Naive thymus-derived CD4-positive, alpha-beta T cell (primary cell): ENCODE measurements around the gene SLIT2. TPM values are rescaled to one million over a fixed set of nuclear protein-coding genes. Genes with fewer than 3 reads are reported as not detected.

Source experiments
- ATAC-seq: fragments of 150-1000 bp; cut with Tn5 transposase; 2 replicates; pipeline ENCODE4 v1.10.0; 2021; ENCODE audit warnings: mild to moderate bottlenecking, moderate library complexity
- CTCF ChIA-PET: fragments of 350-600 bp; sonication (Branson Sonifier 250); formaldehyde crosslinking; loops from one replicate; lab custom pipeline; 2021; ENCODE audit warnings: antibody characterized with exemption; lab: Charles Lee
- POLR2A ChIA-PET: fragments of 350-600 bp; sonication (Branson Sonifier 250); formaldehyde crosslinking; loops from one replicate; lab custom pipeline; 2021; ENCODE audit warnings: antibody characterized with exemption, inconsistent platforms; lab: Charles Lee
- DNase-seq, 9 donors: peaks; one replicate each; pipeline versions ENCODE4 v3.0.0 to v3.0.0-alpha.2; 2020 to 2022; ENCODE audit warnings: mixed read lengths in 1 of 9
- H3K27ac ChIP-seq: one replicate; pipeline ENCODE4 v1.7.0; 2013; ENCODE audit warnings: mild to moderate bottlenecking, low read depth, low read length, moderate library complexity
- H3K27me3 ChIP-seq, 2 donors: one replicate each; pipeline ENCODE4 v1.7.0; 2013; ENCODE audit warnings: low read length in 2 of 2, mild to moderate bottlenecking in 2 of 2, moderate library complexity in 2 of 2; ENCODE audit not compliant: control insufficient read depth in 2 of 2, insufficient read depth in 2 of 2
- H3K36me3 ChIP-seq, 3 experiments: 1 replicate in 2 of 3; 2 replicates in 1 of 3; pipeline ENCODE4 v1.7.0; 2013; ENCODE audit warnings: low read length in 3 of 3, mild to moderate bottlenecking in 3 of 3, moderate library complexity in 1 of 3; ENCODE audit not compliant: insufficient read depth in 3 of 3, control insufficient read depth in 2 of 3
- H3K4me1 ChIP-seq, 2 donors: one replicate each; pipeline ENCODE4 v1.7.0; 2013; ENCODE audit warnings: low read length in 2 of 2, mild to moderate bottlenecking in 2 of 2, moderate library complexity in 1 of 2; ENCODE audit not compliant: control insufficient read depth in 2 of 2, insufficient read depth in 2 of 2
- H3K4me3 ChIP-seq: 2 replicates; pipeline ENCODE4 v1.7.0; 2013; ENCODE audit warnings: mild to moderate bottlenecking, low read length
- H3K9me3 ChIP-seq, 3 experiments: 1 replicate in 2 of 3; 2 replicates in 1 of 3; pipeline ENCODE4 v1.7.0; 2013; ENCODE audit warnings: low read length in 3 of 3; ENCODE audit not compliant: control insufficient read depth in 2 of 3
- H3K27ac Mint-ChIP-seq, 9 donors: one replicate each; pipeline ENCODE4 v1.8.0; 2020 to 2022; ENCODE audit warnings: mixed read lengths in 9 of 9, mild to moderate bottlenecking in 8 of 9, moderate library complexity in 5 of 9, inconsistent platforms in 2 of 9
- H3K27me3 Mint-ChIP-seq, 5 donors: one replicate each; pipeline ENCODE4 v1.8.0; 2021 to 2022; ENCODE audit warnings: mixed read lengths in 5 of 5, mild to moderate bottlenecking in 1 of 5
- H3K36me3 Mint-ChIP-seq, 5 donors: one replicate each; pipeline ENCODE4 v1.8.0; 2020 to 2022; ENCODE audit warnings: mixed read lengths in 5 of 5, mild to moderate bottlenecking in 3 of 5, inconsistent platforms in 1 of 5
- H3K4me1 Mint-ChIP-seq, 7 donors: one replicate each; pipeline ENCODE4 v1.8.0; 2020 to 2022; ENCODE audit warnings: mixed read lengths in 7 of 7, mild to moderate bottlenecking in 3 of 7, inconsistent platforms in 1 of 7
- H3K4me3 Mint-ChIP-seq, 10 donors: one replicate each; pipeline ENCODE4 v1.8.0; 2020 to 2022; ENCODE audit warnings: mild to moderate bottlenecking in 10 of 10, mixed read lengths in 10 of 10, moderate library complexity in 6 of 10, inconsistent platforms in 2 of 10
- H3K9me3 Mint-ChIP-seq, 11 donors: one replicate each; pipeline ENCODE4 v1.8.0; 2020 to 2022; ENCODE audit warnings: mixed read lengths in 11 of 11, mild to moderate bottlenecking in 4 of 11, inconsistent platforms in 1 of 11, moderate library complexity in 1 of 11
- intact Hi-C, 2 donors: fragments of 100-400 bp; cut with micrococcal nuclease; formaldehyde crosslinking; loops; one replicate each; pipeline ENCODE4 v1.15.1; 2023
- polyA plus RNA-seq, 2 donors: library from polyadenylated mRNA; unstranded; fragments of 300-500 nt; fragmentation: Illumina TruSeq; gene quantifications; one replicate each; pipeline ENCODE4 v1.2.3, GENCODE V29; 2021
- total RNA-seq, 6 experiments: library from RNA in 5 of 6; stranded (reverse) in 5 of 6; gene quantifications; 1 replicate in 5 of 6; 2 replicates in 1 of 6; pipeline ENCODE4 v1.2.3 and lab custom pipeline; 2021 to 2026

Gene SLIT2, protein sequence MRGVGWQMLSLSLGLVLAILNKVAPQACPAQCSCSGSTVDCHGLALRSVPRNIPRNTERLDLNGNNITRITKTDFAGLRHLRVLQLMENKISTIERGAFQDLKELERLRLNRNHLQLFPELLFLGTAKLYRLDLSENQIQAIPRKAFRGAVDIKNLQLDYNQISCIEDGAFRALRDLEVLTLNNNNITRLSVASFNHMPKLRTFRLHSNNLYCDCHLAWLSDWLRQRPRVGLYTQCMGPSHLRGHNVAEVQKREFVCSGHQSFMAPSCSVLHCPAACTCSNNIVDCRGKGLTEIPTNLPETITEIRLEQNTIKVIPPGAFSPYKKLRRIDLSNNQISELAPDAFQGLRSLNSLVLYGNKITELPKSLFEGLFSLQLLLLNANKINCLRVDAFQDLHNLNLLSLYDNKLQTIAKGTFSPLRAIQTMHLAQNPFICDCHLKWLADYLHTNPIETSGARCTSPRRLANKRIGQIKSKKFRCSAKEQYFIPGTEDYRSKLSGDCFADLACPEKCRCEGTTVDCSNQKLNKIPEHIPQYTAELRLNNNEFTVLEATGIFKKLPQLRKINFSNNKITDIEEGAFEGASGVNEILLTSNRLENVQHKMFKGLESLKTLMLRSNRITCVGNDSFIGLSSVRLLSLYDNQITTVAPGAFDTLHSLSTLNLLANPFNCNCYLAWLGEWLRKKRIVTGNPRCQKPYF (N-terminal part only)
- not detected for total RNA-seq
- polyA plus RNA-seq = not detected
- not detected for total RNA-seq (lab: John Stamatoyannopoulos, UW)

DNA sequence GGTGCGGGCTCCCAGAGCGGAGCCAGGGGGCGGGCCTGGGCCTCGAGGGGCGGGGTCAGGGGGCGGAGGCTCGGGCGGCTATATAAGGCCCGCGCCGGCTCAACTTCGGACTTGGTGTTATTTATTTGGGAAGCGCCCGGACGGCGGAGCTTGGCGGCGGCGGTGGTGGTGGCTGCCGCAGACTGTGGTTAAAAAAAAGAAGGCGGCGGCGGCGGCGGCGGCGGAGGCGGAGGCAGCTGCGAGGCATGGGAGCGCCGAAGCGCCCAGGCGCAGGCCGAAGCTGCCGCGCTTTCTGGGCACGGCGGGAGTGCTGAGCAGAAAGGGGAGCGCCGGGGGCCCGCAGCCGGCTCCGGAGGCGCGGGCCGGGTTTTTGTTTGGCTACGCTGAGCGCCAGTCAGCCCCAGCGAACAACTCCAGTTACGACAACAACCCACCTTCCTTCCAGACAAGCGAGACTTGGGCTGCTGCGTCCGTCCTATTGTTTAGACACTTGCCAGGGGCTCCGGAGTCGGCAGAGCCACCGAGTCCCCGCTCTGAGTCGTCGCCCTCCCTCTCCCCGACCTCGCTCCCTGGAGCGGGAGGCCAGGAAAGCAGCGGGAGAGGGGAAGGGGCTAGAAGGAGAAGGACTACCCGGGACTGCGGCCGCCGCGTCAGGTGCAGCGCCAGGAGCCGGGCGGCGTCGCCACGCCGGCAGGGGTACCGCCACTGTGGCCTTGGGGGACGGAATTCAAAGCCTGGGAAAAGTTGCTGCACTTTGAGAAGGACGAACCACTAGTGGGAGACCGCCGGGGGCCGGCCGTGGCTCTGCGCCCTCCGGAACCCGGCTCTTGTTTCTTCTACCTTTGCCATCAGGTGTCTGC, at the start of gene SLIT2:
Gene SLIT2 (plus strand): TSS at position 110 of the 860 bp plus-strand sequence. CDS start 1,911 bp downstream, outside the sequence.
- intact Hi-C loops = no loop called here
- peaks cover 0 to 10% (median 2%) of the 10 kb centered on the region in 11 donors for H3K9me3 Mint-ChIP-seq
- DNase-seq (peak in 1 of 9 donors; percentile 50), ATAC-seq (no peak)
- Histone ChIP-seq H3K27ac (no peak within 1 kb of the TSS), H3K4me3 (no peak within 1 kb of the TSS), H3K4me1 (no peaks in the 10 kb centered on the region), H3K27me3 (peaks cover 0 to 3% of the 10 kb centered on the region in 2 donors), H3K36me3 (no peaks in the 10 kb centered on the region), H3K9me3 (no peaks in the 10 kb centered on the region)
- H3K27ac Mint-ChIP-seq = no peak within 1 kb of the TSS
- H3K36me3 Mint-ChIP-seq = peaks cover 0 to 10% (median 3%) of the 10 kb centered on the region in 5 donors
- H3K4me1 Mint-ChIP-seq = peaks cover 0 to 16% (median 14%) of the 10 kb centered on the region in 7 donors
- CTCF ChIA-PET = no interaction called here
- H3K27me3 Mint-ChIP-seq = peaks cover 45 to 54% (median 48%) of the 10 kb centered on the region in 5 donors
- POLR2A ChIA-PET = no interaction called here
- peak within 1 kb of the TSS; percentile 9 to 65 (median 56) for H3K4me3 Mint-ChIP-seq

DNA sequence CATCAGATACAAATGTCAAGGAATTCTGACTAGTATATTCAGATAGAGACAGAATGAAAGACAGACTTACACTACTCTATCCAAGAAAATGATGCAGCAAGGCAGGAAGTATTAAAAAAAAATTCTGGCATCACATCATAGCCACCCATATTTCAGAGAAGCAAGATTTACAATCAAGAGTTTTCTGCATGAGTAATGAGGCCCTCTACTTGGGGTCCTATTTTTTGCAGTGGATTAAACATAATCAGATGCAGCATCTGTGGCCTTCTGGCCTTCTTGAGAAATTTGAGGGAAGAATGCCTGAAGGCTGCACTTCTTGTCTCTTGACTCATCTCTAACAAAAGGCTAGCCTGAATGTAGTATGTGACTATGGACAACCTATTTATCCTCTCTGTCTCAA, 48.2 kb upstream of the SLIT2 start:
- no peaks in the 10 kb centered on the region for H3K9me3 ChIP-seq
- Mint-ChIP-seq H3K27ac (no peak overlapping the region), H3K9me3 (peaks cover 0 to 6% (median 2%) of the 10 kb centered on the region in 11 donors), H3K36me3 (no peaks in the 10 kb centered on the region), H3K27me3 (no peaks in the 10 kb centered on the region), H3K4me1 (no peaks in the 10 kb centered on the region), H3K4me3 (no peak overlapping the region)
- no peaks in the 10 kb centered on the region for H3K27me3 ChIP-seq
- ChIA-PET CTCF (no interaction called here), POLR2A (no interaction called here)
- no peaks in the 10 kb centered on the region for H3K36me3 ChIP-seq
- DNase-seq (no peak), ATAC-seq (no peak)
- intact Hi-C loops = no loop called here
- no peaks in the 10 kb centered on the region for H3K4me1 ChIP-seq
- H3K27ac ChIP-seq = no peak overlapping the region
- H3K4me3 ChIP-seq = no peak overlapping the region

DNA sequence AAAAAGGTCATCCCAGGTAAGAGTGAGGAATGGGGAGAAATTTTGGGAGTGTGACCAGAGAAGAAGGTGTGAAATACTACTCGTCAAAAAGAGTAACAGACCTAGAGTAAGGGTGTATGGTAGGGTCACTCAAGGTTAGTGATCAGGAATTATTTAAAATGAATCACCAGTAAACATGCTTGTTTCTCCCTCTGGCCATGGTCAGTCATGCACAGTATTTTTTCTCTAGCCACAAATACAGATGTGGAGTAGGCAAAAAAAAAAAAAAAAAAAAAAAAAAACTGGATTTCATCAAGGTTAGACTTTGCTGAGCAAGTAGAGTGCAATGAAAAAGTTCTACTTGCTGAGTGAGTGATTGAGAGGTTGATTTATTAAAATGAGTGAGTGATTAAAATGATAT, 34.2 kb upstream of the SLIT2 start:
- Histone ChIP-seq H3K4me1 (no peaks in the 10 kb centered on the region), H3K9me3 (no peaks in the 10 kb centered on the region), H3K4me3 (no peak overlapping the region), H3K27ac (no peak overlapping the region), H3K27me3 (no peaks in the 10 kb centered on the region), H3K36me3 (no peaks in the 10 kb centered on the region)
- intact Hi-C loops = no loop called here
- H3K9me3 Mint-ChIP-seq = peaks cover 0 to 33% (median 2%) of the 10 kb centered on the region in 11 donors
- no peaks in the 10 kb centered on the region for H3K4me1 Mint-ChIP-seq
- ATAC-seq (no peak), DNase-seq (no peak)
- H3K27ac Mint-ChIP-seq = no peak overlapping the region
- H3K36me3 Mint-ChIP-seq = no peaks in the 10 kb centered on the region
- ChIA-PET CTCF (no interaction called here), POLR2A (no interaction called here)
- no peak overlapping the region for H3K4me3 Mint-ChIP-seq
- H3K27me3 Mint-ChIP-seq = no peaks in the 10 kb centered on the region

DNA sequence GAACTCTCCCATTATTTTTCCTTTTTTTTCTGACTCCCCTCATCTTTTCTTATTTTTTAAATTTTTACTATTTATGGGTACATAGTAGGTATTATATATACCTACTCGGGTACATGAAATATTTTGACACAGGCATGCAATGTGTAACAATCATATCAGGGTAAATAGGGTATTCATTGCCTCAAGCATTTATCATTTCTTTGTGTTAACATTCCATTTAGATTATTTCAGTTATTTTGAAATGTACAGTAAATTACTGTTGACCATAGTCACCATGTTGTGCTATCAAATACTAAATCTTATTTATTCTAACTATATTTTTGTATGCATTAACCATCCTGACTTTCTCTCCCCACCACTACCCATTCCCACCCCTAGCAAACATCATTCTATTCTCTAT, 33.8 kb upstream of the SLIT2 start:
- H3K27ac ChIP-seq = no peak overlapping the region
- no peak overlapping the region for H3K27ac Mint-ChIP-seq
- DNase-seq (no peak), ATAC-seq (no peak)
- POLR2A ChIA-PET = no interaction called here
- H3K9me3 Mint-ChIP-seq = peaks cover 0 to 33% (median 2%) of the 10 kb centered on the region in 11 donors
- no peaks in the 10 kb centered on the region for H3K27me3 ChIP-seq
- no peaks in the 10 kb centered on the region for H3K4me1 Mint-ChIP-seq
- no peaks in the 10 kb centered on the region for H3K36me3 Mint-ChIP-seq
- no peaks in the 10 kb centered on the region for H3K27me3 Mint-ChIP-seq
- intact Hi-C loops = no loop called here
- H3K4me3 ChIP-seq = no peak overlapping the region
- H3K9me3 ChIP-seq = no peaks in the 10 kb centered on the region
- no peaks in the 10 kb centered on the region for H3K4me1 ChIP-seq
- CTCF ChIA-PET = no interaction called here
- H3K4me3 Mint-ChIP-seq = no peak overlapping the region
- no peaks in the 10 kb centered on the region for H3K36me3 ChIP-seq

DNA sequence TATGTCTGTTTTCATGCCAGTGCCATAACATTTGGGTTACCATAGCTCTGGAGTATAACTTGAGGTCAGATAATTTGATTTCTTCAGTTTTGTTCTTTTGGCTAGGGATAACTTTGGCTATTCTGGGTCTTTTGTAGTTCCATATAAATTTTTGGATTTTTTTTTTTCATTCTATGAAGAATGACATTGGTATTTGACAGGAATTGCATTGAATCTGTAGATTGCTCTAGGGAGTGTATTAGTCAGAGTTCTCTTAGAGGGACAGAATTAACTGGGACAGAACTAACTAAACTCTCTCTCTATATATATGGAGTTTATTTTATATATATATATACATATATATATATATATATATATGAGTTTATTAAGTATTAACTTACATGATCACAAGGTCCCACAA, 32.2 kb upstream of the SLIT2 start:
- Histone ChIP-seq H3K4me3 (no peak overlapping the region), H3K27me3 (no peaks in the 10 kb centered on the region), H3K9me3 (no peaks in the 10 kb centered on the region), H3K27ac (no peak overlapping the region), H3K4me1 (no peaks in the 10 kb centered on the region), H3K36me3 (no peaks in the 10 kb centered on the region)
- ChIA-PET CTCF (no interaction called here), POLR2A (no interaction called here)
- no peak overlapping the region for H3K4me3 Mint-ChIP-seq
- no peaks in the 10 kb centered on the region for H3K27me3 Mint-ChIP-seq
- H3K36me3 Mint-ChIP-seq = peaks cover 0 to 8% (median 0%) of the 10 kb centered on the region in 5 donors
- peaks cover 0 to 34% (median 8%) of the 10 kb centered on the region in 11 donors for H3K9me3 Mint-ChIP-seq
- intact Hi-C loops = no loop called here
- no peak overlapping the region for H3K27ac Mint-ChIP-seq
- DNase-seq (no peak), ATAC-seq (no peak)
- no peaks in the 10 kb centered on the region for H3K4me1 Mint-ChIP-seq

DNA sequence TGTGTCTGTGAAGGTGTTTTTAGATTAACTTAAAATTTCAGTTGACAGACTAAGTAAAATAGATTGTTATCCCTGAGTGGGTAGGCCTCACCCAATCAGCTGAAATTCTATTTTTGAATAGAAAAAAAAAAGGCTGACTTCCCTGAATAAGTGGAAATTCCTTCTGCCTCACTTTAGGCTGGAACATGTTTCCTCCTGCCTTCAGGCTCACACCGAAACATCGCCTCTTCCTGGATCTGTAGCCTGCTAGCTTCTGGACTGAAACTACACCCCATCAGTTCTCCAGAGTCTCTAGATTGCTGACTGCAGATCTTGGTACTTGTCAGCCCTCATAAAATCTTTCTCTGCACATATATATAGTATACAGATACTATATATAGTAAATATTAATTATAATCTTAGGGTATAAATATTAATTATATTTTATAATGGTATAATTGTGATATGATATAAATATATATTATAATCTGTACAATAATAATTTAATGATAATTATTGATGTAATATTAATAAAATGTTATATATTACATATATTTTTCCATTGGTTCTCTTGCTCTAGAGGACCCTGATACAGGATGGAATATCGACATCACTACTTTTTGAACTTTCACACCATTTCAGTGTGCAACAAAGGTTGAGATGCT, 13.7 kb upstream of the SLIT2 start:
- intact Hi-C loops = no loop called here
- no peaks in the 10 kb centered on the region for H3K27me3 ChIP-seq
- ChIA-PET POLR2A (no interaction called here), CTCF (no interaction called here)
- no peaks in the 10 kb centered on the region for H3K9me3 ChIP-seq
- no peaks in the 10 kb centered on the region for H3K36me3 ChIP-seq
- Mint-ChIP-seq H3K9me3 (peaks cover 0 to 12% (median 2%) of the 10 kb centered on the region in 11 donors), H3K27ac (no peak overlapping the region), H3K27me3 (no peaks in the 10 kb centered on the region), H3K4me3 (no peak overlapping the region), H3K4me1 (no peaks in the 10 kb centered on the region), H3K36me3 (no peaks in the 10 kb centered on the region)
- DNase-seq = no peak
- ATAC-seq = no peak
- no peak overlapping the region for H3K4me3 ChIP-seq
- H3K27ac ChIP-seq = no peak overlapping the region
- no peaks in the 10 kb centered on the region for H3K4me1 ChIP-seq
